ENCODE results near the gene LTF.
"Not testable (repeated sequence)": the region's sequence is repeated elsewhere in the genome, so short reads cannot be mapped to it uniquely, and the experiment has no call there.

Gene LTF

DNA sequence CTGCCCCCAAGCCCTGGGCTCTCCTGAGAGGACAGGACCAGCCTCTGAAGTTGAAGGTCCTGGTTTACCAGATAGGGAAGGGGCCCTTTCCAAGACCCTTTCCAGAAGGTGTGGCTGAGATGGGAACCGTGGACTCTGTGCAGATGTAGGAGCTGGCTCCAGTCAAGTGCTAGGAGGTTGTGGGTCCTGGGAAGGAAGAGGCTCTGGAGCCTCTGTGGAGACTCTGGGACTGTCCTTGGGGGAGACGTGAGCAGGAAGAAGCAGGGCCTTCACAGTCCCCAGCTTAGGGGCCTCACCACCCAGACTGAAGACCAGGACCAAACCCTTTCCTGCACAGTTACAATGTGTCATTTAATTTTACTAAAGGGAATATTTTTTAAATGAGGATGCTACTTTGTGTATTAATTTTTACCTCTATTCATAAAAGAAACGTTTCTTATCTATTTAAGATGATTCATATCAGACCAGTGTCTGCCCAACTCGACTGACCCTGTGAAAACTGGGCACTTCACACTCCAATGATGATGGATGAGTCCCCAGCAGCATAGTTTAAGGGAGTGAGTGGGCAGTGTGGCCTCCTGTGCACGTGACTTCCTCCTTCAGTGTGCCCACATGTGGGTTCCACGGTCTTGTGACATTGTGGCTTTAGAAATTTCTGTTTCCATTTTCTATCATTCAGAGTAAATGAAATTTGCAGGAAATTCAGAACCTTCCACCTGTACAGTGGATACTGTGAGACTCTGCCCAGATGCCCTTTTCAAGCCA, 68.8 kb downstream of the LTF start:
- DNase-seq (ENCODE audit: low read depth, low spot score) = no peak

DNA sequence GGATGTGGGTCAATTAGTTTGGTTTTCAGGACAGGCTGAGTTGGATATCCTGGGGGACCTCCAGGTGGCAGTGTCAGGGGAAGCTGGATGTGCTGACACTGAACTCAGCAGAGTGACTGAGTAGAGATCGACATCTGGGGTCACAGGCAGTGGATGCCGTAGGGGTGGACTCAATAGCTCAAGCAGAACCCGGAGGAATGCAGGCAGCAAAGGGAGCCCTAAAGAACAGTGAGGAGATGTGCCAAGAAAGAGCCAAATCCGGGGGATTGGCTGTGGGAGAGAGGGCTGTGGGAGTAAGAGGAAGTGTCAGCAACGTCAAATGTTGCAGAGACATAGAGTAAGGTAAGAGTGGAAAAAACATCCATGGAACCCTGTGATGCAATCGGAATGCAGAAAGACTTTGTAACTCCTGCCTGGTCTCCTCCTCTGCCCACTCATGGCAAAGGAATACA, 69.5 kb downstream of the LTF start:
- no peak for DNase-seq (ENCODE audit: low read depth, low spot score)

DNA sequence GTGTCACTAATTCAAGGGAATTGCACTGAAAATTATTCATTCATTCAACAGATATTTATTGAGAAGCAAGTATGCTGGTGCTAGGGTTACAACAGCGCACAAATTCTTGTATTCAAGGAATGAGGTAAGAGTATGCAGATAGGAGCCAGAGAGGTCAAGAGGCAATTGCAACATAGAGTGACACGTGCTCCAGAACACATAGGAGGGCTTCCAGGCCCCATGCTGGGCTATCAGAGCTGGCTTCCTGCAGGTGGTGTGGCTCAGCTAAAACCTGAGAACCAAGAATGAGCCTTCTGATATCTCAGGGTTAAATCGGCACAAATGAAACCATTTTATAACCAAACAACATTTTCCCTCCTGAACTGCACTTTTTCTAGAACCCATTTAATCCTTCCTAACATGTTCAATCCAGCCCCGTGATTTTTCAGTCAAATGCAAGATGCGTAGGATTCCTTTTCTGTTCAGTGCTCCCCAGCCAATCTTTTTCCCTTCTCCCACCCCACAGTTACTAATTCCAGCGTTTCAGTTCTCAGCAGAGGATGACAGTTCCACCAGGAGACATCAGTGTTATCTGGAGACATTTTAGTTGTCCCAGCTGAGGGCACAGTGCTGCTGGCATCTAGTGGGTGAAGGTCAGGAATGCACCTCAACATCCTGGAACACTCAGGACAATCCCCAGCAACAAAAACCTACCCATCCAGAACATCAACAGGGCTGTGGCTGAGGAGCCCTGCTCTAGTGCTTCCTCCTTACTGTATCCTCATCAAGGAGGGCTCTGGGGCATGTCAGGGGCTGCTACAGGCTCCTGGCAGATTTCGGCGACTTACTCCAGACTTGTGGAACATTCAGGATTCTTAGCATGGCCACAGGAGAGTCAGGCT, 70.9 kb downstream of the LTF start:
- DNase-seq (ENCODE audit: low read depth, low spot score) = no peak

DNA sequence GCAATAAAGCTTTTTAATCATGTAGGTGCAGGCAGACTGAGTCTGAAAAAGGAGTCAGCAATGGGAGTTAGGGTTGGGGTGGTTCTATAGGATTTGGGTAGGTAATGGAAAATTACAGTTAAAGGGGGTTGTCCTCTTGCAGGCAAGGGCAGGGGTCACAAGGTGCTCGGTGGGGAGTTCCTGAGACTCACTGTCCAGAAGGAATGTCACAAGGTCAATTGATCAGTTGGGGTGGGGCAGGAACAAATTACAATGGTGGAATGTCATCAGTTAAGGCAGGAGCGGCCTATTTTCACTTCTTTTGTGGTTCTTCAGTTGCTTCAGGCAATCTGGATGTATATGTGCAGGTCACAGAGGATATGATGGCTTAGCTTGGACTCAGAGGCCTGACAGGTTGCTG, 71.7 kb downstream of the LTF start:
- no peak for DNase-seq (ENCODE audit: low read depth, low spot score)

DNA sequence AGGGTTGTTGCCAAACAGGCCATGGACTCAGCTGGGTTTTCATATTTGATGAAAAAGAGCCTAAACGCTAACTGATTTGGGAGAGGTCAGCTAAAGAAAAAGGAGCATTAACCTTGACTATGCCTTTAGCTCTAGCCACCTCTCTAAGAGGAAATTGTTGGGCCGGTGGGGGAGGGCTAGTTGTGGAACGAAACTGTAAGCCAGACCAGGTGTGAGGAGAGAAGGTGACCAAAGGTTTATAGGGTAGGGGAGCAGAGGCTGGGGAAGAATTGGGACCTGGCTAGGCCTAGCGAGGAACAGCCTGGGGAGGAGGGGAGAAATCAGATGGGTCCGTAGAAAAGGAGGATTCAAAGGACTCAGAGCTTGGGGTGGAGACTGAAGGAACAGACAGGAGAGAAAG, 73.2 kb downstream of the LTF start:
- not testable (repeated sequence) for DNase-seq (ENCODE audit: low read depth, low spot score)

DNA sequence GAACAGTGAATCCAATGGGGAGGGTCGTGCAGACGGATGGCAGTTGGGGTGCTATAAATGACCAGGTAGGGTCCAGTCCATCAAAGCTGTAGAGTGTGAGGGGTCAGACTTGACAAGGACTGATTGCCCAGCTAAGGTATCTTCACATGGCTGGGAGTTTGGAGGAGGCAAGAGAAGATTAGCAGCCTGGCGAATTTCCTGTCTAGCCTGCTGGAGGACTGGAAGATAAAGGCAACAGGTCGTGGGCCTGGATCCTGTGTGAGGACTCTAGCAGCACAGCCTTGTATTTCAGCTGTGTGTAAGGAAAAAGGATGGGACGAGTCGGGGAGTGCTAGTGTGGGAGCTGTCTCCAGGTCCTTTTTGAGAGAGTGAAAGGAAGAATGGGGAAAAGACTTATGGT, 75.4 kb downstream of the LTF start:
- no peak for DNase-seq (ENCODE audit: low read depth, low spot score)

DNA sequence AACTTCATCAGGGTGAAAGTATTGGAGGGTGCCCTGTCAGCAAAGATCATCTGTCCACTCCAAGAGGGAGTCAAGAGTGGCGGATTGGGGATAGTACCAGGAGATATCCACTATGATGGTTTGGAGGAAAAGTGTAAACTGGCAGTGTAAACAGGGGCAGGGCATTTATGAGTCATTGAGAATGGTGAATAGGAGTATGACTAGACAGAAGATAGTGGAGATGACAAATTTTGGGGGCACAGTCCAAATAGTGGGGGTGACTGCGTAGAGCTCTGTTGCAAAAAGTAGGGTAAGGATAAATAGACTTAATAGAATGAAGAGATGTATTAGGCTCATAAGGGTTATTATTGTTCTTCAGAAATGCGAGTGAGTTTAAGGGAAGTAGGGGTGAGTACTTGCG, 75.9 kb downstream of the LTF start:
- not testable (repeated sequence) for DNase-seq (ENCODE audit: low read depth, low spot score)

DNA sequence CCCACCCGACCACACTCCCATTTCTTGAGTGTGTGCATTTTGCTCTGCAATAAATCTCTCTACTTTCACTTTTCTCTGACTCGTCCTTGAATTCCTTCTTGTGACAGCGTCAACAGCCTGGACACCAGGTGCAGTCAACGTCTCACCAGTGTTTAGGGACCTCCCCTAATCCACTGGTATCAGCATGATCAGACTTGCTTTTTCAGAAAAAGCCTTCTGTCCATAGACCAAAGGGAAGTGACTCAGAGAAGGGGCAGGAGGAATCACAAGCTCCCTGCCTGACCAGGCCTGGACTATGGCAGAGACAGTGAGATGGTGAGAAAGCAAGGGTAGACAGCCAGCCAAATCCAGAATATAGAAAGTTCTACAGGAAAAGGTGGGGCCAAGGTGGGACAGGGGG, 78.5 kb downstream of the LTF start:
- DNase-seq (ENCODE audit: low read depth, low spot score) = no peak
